ENCODE results near the gene NUP133.
"Not testable (repeated sequence)": the region's sequence is repeated elsewhere in the genome, so short reads cannot be mapped to it uniquely, and the experiment has no call there.

NUP133 gene

GRCh38 chr1:229480495-229480894 is 27.6 kb downstream of the NUP133 start:
- Histone ChIP-seq H3K4me3 (replicated peaks; ENCODE audit: low read depth, low read length) (no peak overlapping the region), H3K36me3 (ENCODE audit: control insufficient read depth, insufficient read depth, low read length) (peaks cover 6% of the 10 kb centered on the region), H3K27me3 (replicated peaks; ENCODE audit: control insufficient read depth, insufficient read depth, low read length) (no peaks in the 10 kb centered on the region)
- TF ChIP-seq CTCF (IDR thresholded peaks at IDR 0.05; ENCODE audit: insufficient read depth, low read length, poor library complexity, severe bottlenecking): no peak
- peak; percentile 45 for DNase-seq (ENCODE audit: extremely low read depth, insufficient read length)

- Histone ChIP-seq H3K36me3 (ENCODE audit: control insufficient read depth, insufficient read depth, low read length) (peaks cover 8% of the 10 kb centered on the region), H3K4me3 (replicated peaks; ENCODE audit: low read depth, low read length) (no peak overlapping the region), H3K27me3 (replicated peaks; ENCODE audit: control insufficient read depth, insufficient read depth, low read length) (no peaks in the 10 kb centered on the region)
- DNase-seq (ENCODE audit: extremely low read depth, insufficient read length): peak; percentile 47
- TF ChIP-seq CTCF (IDR thresholded peaks at IDR 0.05; ENCODE audit: insufficient read depth, low read length, poor library complexity, severe bottlenecking): no peak
Observed at GRCh38 chr1:229479660-229480399, 28.3 kb downstream of the NUP133 start.

GRCh38 chr1:229478852-229479251 is 29.3 kb downstream of the NUP133 start:
- peaks cover 12% of the 10 kb centered on the region for H3K36me3 ChIP-seq (ENCODE audit: control insufficient read depth, insufficient read depth, low read length)
- no peaks in the 10 kb centered on the region for H3K27me3 ChIP-seq (replicated peaks; ENCODE audit: control insufficient read depth, insufficient read depth, low read length)
- H3K4me3 ChIP-seq (replicated peaks; ENCODE audit: low read depth, low read length): no peak overlapping the region
- TF ChIP-seq CTCF (IDR thresholded peaks at IDR 0.05; ENCODE audit: insufficient read depth, low read length, poor library complexity, severe bottlenecking): no peak
- DNase-seq (ENCODE audit: extremely low read depth, insufficient read length): peak; percentile 55

- not testable (repeated sequence) for DNase-seq (ENCODE audit: extremely low read depth, insufficient read length); H3K27me3 ChIP-seq (replicated peaks; ENCODE audit: control insufficient read depth, insufficient read depth, low read length); H3K4me3 ChIP-seq (replicated peaks; ENCODE audit: low read depth, low read length)
- H3K36me3 ChIP-seq (ENCODE audit: control insufficient read depth, insufficient read depth, low read length): peaks cover 11% of the 10 kb centered on the region
Observed at GRCh38 chr1:229475859-229476258, 32.3 kb downstream of the NUP133 start.

- H3K27me3 ChIP-seq (replicated peaks; ENCODE audit: control insufficient read depth, insufficient read depth, low read length): no peaks in the 10 kb centered on the region
- TF ChIP-seq CTCF (IDR thresholded peaks at IDR 0.05; ENCODE audit: insufficient read depth, low read length, poor library complexity, severe bottlenecking): no peak
- no peak for DNase-seq (ENCODE audit: extremely low read depth, insufficient read length)
- H3K4me3 ChIP-seq (replicated peaks; ENCODE audit: low read depth, low read length): no peak overlapping the region
- peaks cover 13% of the 10 kb centered on the region for H3K36me3 ChIP-seq (ENCODE audit: control insufficient read depth, insufficient read depth, low read length)
Observed at GRCh38 chr1:229474509-229474908, 33.6 kb downstream of the NUP133 start.

- no peak for DNase-seq (ENCODE audit: extremely low read depth, insufficient read length)
- TF ChIP-seq CTCF (IDR thresholded peaks at IDR 0.05; ENCODE audit: insufficient read depth, low read length, poor library complexity, severe bottlenecking): no peak
- Histone ChIP-seq H3K4me3 (replicated peaks; ENCODE audit: low read depth, low read length) (no peak overlapping the region), H3K27me3 (replicated peaks; ENCODE audit: control insufficient read depth, insufficient read depth, low read length) (no peaks in the 10 kb centered on the region), H3K36me3 (ENCODE audit: control insufficient read depth, insufficient read depth, low read length) (peaks cover 17% of the 10 kb centered on the region)
Observed at GRCh38 chr1:229471175-229471574, 37.0 kb downstream of the NUP133 start.

Data from GM06990 (cell line).